Measurements from ENCODE around the gene SLCO3A1.

SLCO3A1 gene

DNA sequence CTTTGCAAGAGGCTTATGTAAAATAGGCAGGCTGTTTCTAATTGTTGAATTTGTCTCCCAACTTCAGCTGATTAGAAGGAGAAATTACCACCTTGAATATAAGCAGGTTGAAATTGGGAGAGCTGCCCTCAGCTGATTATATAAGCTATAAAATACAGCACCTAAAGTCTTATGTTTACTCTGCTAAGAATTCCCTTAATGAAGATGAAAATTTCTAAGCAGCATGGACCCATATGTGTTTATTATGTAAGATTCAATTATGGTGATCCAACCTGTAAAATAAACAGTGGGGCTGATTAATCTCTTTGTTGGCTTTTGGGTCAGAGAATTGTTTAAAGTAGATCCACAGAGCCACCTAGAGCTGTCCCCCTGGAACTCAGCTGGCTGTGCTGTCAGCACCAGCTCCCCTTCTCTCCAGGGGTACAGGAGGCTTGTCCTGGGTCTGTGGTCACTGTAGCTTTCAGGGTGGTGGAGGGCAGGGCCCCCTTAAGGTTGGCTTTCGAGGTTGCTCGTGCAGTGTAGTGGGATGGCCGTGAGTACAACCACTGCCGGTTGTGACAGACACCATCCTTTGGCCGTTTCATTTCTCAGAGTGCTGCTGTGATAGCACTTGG lies 9.5 kb downstream of the SLCO3A1 start:
- DNase-seq = no peak

DNA sequence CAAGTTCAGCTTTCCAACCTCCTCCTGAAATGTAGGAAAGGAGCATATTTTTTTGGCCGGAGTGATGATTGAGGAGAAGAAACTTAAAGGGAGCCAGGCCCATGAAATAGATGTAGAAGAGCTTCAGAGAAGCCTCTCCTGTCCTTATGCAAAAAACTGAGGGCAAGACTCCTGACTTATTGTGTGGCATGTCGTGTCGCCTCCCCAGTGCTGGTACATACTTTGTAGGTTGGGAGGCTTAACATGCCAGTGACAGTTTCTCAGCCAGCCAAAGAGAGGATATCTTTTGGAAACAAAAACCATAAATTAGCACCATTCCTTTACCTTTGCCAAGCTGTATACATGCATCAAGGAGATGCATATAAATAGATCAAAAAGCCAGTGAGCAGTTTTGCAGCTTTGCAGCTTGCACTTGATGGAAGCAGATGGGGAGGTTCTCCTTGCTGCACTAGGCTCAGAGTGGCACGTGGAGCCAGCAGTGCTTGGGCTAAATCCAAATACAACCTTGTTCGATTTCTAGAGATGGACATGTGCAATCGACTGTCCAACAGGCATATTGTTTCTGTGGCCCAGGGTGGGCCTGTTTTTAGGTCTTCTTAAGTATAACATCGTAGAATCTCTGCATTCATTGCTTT lies 10.2 kb downstream of the SLCO3A1 start:
- DNase-seq = peak in 1 of 2 donors; percentile 20

DNA sequence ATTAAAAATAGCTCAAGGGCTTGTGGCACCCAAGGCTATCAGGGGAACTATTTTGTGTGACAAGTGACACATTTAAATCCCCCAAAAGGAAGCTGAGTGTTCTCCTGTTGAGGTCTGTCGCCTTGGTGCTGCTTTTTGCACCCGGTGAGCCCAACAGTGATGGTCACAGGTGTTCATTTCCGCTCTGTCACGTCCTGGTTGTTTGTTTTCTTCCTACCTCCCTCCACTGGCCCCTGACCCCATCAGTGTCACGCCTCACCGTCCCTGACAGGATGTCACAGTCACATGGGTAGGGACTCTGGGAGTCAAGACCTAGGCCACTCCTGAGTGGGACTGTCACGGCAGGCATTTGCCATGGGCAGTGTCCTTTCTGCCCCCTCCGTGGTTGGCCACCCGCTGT lies 11.2 kb downstream of the SLCO3A1 start:
- no peak for DNase-seq

DNA sequence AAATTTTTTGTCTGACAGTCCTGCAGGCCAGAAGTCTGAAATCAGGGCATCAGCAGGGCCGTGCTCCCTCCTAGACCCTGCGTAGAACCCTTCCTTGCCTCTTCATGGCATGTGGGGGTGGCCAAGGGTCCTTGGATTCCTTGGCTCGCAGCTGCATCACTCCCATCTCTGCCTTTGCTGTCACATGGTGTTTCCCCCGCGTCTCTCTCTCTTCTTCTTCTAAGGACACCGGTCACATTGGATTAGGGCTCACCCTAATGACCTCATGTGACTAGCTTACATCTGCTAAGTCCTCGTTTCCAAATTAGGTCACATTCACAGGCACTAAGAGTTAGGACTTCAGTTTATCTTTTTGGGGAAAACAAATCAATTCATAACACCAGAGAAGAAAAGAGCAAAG lies 12.0 kb downstream of the SLCO3A1 start:
- DNase-seq = no peak

DNA sequence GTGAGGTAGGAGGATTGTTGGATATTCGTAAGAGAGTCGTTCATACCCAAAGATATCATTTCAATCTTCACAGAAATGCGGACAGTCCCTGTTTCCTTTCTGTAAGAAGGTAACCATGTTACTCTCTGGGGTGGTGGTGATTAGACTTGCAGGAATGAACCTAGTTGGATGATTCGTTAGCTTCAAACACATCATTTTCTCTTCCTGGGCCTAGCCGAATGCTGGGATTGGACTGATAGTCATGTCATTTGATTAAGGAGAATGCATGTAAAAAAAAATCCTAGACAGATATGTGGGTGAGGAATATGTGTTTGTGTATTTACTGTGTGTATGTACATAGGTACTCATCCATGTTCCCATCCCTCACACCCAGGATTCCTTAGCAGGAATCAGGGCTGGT lies 12.4 kb downstream of the SLCO3A1 start:
- DNase-seq = no peak

DNA sequence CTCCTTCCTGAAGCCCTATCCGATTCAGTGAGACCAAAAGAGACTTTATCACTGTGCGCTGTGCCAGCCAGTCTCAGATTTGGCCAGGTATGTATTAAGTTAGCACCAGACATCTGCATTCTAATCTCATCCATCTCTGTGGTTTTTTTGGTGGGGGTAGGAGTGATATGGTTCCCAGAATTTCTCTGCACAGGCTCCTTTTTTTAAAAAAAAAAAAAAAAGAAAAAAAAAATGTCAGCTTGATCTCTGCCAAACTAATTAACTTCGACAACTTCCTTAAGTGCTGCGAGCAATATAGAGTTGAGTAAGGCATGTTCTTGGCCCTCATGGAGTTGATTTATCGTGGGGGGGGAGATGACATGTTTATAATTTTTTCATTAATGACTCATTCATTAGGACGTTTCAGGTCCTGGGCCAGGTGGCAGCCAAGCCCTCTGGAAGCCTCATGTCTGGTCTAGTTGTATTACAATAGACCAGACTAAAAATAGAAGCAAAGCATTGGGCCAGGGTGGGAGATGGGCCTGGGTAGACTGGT lies 12.9 kb downstream of the SLCO3A1 start:
- no peak for DNase-seq

DNA sequence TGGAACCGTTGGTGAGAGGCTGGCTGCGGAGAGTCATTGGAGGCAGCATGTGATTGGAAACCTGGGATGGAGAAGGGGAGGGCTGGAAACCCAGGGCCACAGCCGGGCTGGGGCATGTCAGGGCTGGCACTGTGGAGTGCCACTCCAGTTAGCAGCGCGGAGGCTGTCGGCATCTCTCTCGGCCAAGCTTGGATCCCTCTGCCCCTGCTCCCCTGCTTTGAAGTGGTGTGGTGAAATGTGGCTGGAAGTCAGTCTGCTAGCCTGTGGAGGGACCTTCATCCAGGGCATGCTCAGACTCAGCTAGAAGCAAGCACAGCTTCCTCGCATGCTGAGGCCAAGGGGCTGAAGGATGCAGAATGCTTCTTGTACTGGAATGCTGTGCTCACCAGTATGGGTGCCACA lies 13.5 kb downstream of the SLCO3A1 start:
- DNase-seq = peak; percentile 21 to 40

DNA sequence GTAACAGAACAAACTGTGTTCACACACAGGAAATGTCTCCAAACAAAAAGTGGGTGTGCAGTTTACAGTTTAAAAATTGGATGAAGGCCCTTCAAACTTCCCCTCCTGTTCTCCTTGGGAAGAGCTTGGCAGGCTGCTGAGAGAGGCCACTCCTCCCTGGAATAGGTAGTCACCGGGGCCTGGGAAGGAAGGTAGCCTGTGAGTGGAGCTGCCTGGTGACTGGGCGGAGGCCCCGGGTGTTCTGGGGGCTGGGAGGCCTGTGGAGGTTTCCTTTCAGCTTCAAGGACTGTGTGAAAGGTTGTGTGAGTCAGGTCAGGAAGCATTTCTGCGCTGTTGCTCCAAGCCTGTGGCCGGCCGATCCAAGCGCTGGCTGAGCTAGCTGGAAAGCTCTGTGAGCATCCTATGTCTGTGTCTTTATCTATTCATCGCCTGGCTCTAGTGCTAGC lies 14.1 kb downstream of the SLCO3A1 start:
- DNase-seq = no peak

DNA sequence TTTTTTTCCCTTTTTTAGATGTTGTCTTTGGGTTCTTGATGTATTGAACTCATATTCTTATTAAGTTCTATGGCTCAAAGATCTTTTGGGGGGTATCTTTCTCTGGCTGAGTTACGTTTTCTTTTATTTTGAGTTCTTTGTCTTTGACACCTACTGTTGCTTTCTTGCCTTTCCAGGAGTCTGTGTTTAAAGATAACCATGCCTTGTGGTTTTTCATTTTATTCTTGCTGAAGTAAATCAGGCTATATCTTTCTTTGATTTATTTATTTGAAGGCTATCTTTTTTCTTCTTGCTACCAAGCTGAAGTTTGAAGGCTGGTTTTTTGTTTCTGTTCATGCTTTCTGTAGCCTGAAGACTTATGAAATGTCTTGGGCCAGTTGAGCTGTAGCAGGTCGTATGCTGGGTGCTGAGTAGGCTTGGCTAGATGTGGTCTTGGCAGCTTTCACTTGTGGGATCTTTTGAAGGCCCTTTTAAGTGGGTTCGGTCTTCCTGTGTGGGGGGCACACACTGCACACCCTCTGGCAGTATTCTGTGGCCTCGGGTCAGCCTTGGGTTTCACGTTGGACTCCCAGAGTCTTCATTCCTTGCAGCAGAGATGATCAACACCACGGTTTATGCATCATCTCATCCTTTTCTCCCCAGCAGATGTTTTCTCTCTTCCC lies 17.5 kb downstream of the SLCO3A1 start:
- DNase-seq = no peak

DNA sequence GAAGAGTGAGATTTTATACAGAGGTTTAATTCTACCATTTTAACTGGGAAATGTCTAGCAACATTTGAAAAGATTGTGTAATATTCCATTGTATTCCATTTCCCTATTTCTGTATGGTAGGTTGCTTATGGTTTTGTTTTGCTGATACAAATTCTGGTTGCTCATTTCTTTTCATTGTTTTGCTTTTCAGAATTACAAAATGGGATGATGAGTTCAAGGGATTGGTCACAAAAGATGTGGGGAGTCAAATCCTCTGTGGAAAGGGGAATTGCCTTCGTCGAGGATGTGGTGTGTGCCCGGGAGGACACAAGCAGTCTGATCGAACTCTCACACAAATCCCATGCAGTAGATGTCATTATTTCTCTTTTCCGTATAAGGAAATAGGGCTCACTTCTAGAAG lies 18.3 kb downstream of the SLCO3A1 start:
- no peak for DNase-seq

DNA sequence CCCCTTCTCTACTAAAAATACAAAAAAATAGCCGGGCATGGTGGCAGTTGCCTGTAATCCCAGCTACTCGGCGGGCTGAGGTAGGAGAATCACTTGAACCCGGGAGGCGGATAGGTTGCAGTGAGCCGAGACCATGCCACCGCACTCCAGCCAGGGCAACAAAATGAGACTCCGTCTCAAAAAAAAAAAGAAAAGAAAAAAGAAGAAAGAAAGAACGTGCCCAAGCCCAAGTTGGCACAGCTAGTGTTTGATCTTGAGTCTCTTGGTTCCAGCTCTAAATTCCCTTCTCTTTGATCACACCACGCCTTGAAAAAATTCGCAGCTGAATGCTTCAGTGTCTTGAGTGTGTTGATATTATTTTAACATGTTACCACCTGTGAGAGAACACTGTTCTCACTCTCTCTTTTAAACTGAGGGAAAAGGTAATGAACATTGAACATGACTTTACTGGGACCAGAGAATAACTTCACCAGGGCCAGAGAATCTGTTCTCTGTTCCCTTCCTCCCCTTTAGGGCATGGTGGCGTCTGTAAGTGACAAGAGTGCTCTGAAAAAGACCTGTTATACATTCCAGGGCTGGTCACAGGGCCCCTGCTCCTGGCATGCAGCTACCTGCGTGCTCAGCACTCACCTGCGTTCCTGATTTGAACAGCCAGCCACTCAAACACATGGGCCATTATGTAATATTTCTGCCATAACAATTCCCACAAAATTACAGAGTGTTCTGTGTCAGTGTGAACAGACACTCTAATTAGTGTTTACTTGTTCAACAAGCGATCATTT lies 19.0 kb downstream of the SLCO3A1 start:
- DNase-seq = no peak

DNA sequence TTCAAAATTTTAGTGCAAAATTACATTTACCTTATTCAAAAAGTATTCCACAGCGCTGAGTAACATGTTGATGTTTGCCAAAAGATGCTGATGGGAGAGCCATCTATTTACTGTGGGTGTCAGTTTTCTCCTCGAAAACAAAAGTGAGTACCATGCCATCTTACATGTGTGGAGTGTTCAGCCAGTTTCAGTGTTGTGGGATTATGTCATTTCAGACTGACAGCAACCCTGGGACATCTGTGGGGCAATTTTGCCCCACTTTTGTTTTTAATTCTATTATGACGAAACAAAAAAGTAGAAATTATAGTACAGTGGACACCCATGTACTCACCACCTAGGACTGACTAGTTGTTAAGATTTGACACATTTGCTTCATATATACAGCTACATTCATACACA lies 19.6 kb downstream of the SLCO3A1 start:
- no peak for DNase-seq

DNA sequence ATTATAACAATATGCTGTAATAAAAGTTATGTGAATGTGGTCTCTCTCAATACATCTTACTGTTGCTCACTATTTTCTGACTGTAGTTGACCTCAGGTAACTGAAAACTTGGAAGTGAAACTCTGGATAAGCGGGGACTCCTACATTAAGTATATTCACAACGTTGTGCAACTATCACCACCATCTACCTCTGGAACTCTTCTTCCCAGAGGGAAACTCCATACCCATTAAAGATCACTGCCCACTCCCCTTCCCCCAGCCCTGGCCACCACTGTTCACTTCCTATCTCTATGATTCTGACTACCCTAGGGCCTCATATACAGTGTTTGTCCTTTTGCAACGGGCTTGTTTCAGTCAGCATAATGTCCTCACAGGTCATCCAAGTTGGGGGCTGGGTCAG lies 20.7 kb downstream of the SLCO3A1 start:
- no peak for DNase-seq

DNA sequence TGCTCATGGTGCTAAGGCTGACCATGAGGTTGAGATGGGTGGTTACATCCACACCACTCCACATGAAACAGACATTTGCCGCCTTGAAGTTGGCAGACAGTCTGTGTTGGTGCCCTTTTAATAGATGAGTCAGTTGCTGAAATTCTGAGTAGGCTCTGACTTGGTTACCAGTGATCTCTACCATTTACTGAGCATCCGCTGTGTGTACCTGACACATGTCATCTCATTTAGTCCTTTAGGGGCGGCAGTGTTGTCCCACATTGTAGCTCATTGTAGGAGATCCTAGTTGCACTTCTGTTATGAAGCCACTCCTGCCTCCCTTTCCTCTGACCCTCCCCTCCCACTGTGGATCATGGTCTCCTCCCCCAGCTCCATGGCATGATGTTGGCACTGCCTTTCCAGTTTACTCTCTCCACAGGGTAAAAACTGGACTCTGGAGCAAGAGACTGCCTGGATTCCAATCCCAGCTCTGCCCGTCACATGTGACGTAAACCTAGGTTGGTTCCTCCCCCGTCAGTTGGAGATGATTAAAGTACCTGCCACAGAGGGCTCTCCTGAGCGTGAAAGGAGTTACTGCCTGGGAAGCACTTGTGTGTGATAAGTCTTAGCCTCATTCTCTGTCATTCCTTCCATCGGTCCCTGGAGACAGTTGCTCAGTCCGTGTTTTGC lies 21.6 kb downstream of the SLCO3A1 start:
- DNase-seq = no peak

DNA sequence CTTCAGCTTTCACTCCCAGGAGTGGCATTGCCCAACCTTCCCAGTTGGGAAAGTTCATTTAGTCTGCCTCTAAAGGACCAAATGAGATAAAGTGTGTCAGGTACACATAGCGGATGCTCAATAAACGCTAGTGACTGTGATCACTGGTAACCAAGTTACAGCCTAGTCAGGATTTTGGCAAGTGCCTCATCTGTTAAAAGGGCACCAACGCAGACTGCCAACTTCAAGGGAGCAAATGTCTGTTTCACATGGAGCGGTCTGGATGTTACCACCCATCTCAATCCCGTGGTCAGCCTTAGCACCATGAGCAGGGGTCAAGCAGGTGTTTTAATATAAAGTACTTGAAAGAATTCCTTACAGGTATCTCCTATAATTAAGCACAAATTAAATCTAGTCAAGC lies 22.7 kb downstream of the SLCO3A1 start:
- DNase-seq = no peak

DNA sequence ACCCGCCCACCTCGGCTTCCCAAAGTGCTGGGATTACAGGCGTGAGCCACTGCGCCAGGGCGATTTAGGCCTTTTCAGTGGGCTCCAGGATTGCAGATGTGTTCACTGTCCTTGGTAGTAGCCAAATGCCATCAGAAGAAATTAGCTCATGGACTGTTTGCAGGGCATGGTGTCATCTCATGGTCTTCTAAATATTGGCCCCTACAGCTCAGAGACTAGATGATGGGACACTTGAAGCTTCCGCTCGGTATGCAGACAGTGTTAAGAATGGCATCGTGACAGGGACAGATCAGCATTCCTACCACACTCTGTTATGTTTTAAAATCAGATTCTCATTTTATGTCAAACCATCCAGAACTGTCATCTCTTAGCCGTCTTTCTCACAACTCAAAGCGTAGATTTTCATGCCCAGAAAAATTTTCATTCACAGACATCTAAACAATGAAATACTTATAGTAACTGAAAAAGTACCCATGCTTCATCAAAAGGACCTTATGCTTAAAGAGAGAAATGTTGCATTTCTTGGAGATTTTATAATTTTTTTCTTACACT lies 24.9 kb downstream of the SLCO3A1 start:
- no peak for DNase-seq

DNA sequence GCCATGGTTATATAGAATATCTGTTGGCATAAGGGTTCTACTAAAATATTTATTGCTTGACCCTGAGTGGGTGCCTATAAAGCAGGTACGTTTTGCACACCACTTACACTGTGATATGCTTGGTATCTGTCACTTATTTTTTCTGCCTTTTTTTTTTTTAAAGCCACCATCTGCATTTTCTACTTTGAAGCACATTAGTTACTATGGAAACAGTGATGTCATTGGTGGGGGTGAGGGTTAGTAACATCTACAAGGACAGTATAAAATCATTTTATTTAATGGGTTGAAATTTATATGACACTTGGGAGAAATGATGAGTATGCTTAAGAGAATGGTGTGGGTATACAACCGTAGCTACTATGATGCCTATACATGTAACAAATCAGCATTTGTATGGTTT lies 25.6 kb downstream of the SLCO3A1 start:
- no peak for DNase-seq

DNA sequence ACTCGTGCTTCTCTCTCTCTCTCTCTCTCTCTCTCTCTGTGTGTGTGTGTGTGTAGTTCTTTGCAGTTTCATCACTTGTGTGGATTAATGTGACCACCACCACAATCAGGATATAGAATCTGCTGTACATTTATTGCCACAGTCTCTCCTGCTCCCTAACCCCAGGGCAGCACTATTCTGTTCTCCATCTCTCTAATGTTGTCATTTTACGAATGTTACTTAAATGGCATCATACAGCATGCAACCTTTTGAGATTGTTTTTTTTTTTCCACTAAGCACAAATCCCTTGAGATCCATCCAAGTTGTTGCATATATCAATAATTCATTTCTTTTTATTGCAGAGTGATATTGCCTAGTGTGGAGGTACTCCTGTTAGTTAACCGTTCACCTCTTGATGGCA lies 26.9 kb downstream of the SLCO3A1 start:
- DNase-seq = no peak

DNA sequence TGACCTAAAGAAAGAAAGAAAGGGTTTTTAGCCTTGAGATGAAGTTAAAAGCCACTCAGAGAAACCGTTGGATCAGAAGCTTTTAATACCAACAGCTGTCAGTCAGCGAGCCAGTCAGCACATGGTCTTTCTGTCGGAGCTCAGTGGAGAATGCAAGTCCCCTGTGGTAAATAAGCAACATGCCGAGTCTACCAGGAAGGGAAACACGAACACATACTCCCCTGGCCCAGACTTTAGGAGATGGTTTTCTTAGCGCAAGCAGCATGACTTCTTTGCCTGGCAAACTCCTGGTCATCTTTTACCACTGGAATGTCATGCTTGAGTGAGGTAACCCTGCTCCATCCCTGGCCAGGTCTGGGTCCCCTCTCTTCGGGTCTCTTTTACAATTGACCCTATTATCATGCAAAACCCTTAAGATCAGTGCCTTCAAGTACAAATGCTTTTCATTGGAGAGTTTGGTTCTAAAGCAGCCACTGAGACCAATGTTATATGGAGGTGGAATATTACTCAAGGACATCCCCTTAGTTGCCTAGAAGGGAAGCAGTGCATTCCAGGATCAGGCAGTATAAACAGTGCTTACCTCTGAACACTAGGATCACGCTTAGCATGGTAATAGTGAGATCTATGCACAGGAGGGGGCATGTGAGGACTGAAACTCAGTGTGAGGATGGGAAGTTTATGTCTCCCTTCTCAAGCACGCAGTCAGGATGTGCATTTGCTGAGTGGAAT lies 28.2 kb downstream of the SLCO3A1 start:
- DNase-seq = no peak

DNA sequence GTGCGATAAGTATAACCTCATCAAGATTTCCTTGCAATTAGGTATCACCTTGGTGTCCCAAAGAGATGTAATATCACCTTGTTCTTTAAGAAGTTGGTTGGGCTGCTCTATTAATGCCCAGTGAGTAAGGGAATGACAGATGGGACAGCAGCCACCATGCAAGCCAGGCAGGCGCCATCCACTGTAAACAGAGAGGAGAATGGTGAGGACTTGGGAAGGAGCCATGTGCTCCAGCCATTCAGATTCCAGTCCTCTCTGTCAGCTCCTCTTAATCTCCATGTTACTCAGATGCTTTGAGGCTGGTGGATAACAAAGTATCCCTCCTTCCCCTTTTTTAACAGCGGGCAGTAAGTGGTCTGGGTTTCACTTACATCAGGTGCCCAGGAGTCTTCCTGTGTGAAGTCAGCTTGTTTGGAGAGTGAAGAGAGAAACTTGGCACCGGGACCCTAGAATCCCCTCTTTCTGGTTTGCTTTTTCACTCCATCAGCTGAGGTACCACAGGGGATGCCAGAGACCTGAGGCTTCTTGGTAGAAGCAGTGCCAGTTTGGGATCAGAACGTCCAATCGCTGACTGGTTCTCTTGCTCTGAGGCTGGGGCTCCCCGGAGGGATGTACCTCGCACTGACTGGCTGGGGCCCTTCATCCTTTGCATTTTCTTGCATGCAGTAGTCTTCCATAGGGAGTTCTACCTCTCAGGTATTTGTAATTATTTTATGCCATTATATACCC lies 29.5 kb downstream of the SLCO3A1 start:
- DNase-seq = peak; percentile 42 to 53

DNA sequence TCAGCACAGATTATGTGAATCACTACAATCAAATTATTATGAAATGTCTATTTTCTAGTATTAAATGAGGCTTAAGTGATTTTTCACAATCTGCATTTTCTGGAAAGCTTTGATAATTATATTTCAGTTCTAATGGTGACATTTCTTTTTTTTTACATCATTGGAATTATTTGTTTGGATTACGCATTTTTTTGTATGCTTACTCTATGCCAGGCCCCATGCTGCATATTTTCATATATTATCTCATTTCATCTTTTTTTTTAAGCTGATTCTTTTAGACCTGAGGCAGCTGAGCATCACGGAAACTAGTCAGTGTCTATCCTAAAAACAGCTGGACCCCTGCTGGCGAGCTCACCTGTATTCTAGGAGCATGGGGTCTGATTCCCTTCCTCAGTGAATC lies 31.1 kb downstream of the SLCO3A1 start:
- no peak for DNase-seq

All from hippocampal formation (tissue), 2 donors.